Keratinocyte (primary cell): ENCODE data around the gene COPA. TPM values are rescaled to one million over a fixed set of nuclear protein-coding genes. Genes with fewer than 3 reads are reported as not detected.

ENCODE experiments used
- DNase-seq: peaks from one replicate; pipeline ENCODE4 v3.0.0-alpha.2; 2011; ENCODE audit warnings: low read depth, missing footprints, low spot score
- FAIRE-seq: peaks from 2 replicates; lab custom pipeline; 2011; peaks lifted over from hg19 to GRCh38; lab: Jason Lieb, UNC
- H2AFZ ChIP-seq: 2 replicates; pipeline ENCODE4 v1.6.0; 2012; ENCODE audit warnings: low read length, control low read depth, inconsistent platforms; ENCODE audit not compliant: control insufficient read depth
- H3K27ac ChIP-seq: 2 replicates; pipeline ENCODE4 v1.5.1; 2011; ENCODE audit warnings: low read length; ENCODE audit not compliant: control insufficient read depth, insufficient read depth
- H3K27me3 ChIP-seq: 3 replicates; pipeline ENCODE4 v1.6.0; 2011; ENCODE audit warnings: low read length; ENCODE audit not compliant: control insufficient read depth, insufficient read depth; ENCODE audit errors: extremely low read depth
- H3K36me3 ChIP-seq, 2 experiments: 2 replicates in 1 of 2; 3 replicates in 1 of 2; pipeline ENCODE4 v1.5.1; 2011; ENCODE audit warnings: low read length in 2 of 2, mild to moderate bottlenecking in 1 of 2; ENCODE audit not compliant: control insufficient read depth in 2 of 2, insufficient read depth in 2 of 2; ENCODE audit errors: extremely low read depth in 1 of 2
- H3K4me1 ChIP-seq: 3 replicates; pipeline ENCODE4 v1.5.1; 2011; ENCODE audit warnings: low read length; ENCODE audit not compliant: control insufficient read depth, insufficient read depth; ENCODE audit errors: extremely low read depth
- H3K4me2 ChIP-seq: 3 replicates; pipeline ENCODE4 v1.6.0; 2011; ENCODE audit warnings: low read depth, low read length; ENCODE audit not compliant: control insufficient read depth, insufficient read depth; ENCODE audit errors: extremely low read depth
- H3K4me3 ChIP-seq, 3 experiments: fragments of 200-600 bp in 1 of 3; sonication (generic) in 1 of 3; 2 replicates in 2 of 3; 3 replicates in 1 of 3; pipeline ENCODE4 v1.5.1; 2011 to 2016; ENCODE audit warnings: low read length in 3 of 3, mild to moderate bottlenecking in 3 of 3, control low read depth in 2 of 3, inconsistent platforms in 1 of 3, low read depth in 1 of 3, mixed read lengths in 1 of 3, mixed run types in 1 of 3, moderate library complexity in 1 of 3; ENCODE audit not compliant: control insufficient read depth in 2 of 3, insufficient read depth in 2 of 3; ENCODE audit errors: extremely low read depth in 1 of 3
- H3K79me2 ChIP-seq: 2 replicates; pipeline ENCODE4 v1.6.0; 2012; ENCODE audit warnings: low read length; ENCODE audit not compliant: control insufficient read depth, insufficient read depth
- H3K9ac ChIP-seq: 3 replicates; pipeline ENCODE4 v1.6.0; 2011; ENCODE audit warnings: low read length; ENCODE audit not compliant: control insufficient read depth, insufficient read depth; ENCODE audit errors: extremely low read depth
- H3K9me1 ChIP-seq: 3 replicates; pipeline ENCODE4 v1.6.0; 2011; ENCODE audit warnings: low read length; ENCODE audit not compliant: control insufficient read depth, insufficient read depth; ENCODE audit errors: extremely low read depth
- H3K9me3 ChIP-seq: 2 replicates; pipeline ENCODE4 v1.5.1; 2012; ENCODE audit warnings: low read depth, low read length; ENCODE audit not compliant: control insufficient read depth
- H4K20me1 ChIP-seq: 3 replicates; pipeline ENCODE4 v1.6.0; 2011; ENCODE audit warnings: low read length; ENCODE audit not compliant: control insufficient read depth, insufficient read depth; ENCODE audit errors: extremely low read depth
- CTCF ChIP-seq, 3 experiments: IDR thresholded peaks in 1 of 3; conservative IDR thresholded peaks in 1 of 3; optimal IDR thresholded peaks in 1 of 3; 2 replicates in 2 of 3; 3 replicates in 1 of 3; pipeline versions ENCODE3 to v1.5.1; 2011; ENCODE audit warnings: low read length in 3 of 3, mild to moderate bottlenecking in 3 of 3, moderate library complexity in 2 of 3, control low read depth in 1 of 3, inconsistent platforms in 1 of 3; ENCODE audit not compliant: insufficient read depth in 2 of 3; ENCODE audit errors: extremely low read depth in 1 of 3
- EZH2 ChIP-seq: IDR thresholded peaks from one replicate; pipeline ENCODE4 v1.6.1; 2012; ENCODE audit warnings: inconsistent platforms, mild to moderate bottlenecking, low read length, moderate library complexity
- dilution Hi-C: fragments of 300-500 bp; cut with MboI; formaldehyde crosslinking; loops from one replicate; pipeline ENCODE4 v1.7.0; 2020; ENCODE audit warnings: low sequenced_read_pairs; ENCODE audit not compliant: extremely low pct_ligation_motif_present
- polyA plus RNA-seq, 5 experiments: library from polyadenylated mRNA; depleted of rRNA in 3 of 5; stranded (reverse) in 3 of 5; stranded (forward) in 1 of 5; unstranded in 1 of 5; fragments of >200 nt; gene quantifications; 1 replicate in 1 of 5; 2 replicates in 3 of 5; 3 replicates in 1 of 5; pipeline versions ENCODE4 v1.2.1 to v1.2.3, GENCODE V29; 2011 to 2012; ENCODE audit warnings: missing spikeins in 2 of 5, low read depth in 1 of 5, low replicate concordance in 1 of 5

Gene COPA
- polyA plus RNA-seq, 1 donor (not counting 4 experiments of a cell fraction or from before 2014, with no cell fraction given), result 169 TPM

- no peak overlapping the region for H3K9ac ChIP-seq
- H3K79me2 ChIP-seq, result no peaks in the 10 kb centered on the region
- H3K4me1 ChIP-seq, result no peaks in the 10 kb centered on the region
- H3K27me3 ChIP-seq, result no peaks in the 10 kb centered on the region
- H3K9me3 ChIP-seq, result no peaks in the 10 kb centered on the region
- dilution Hi-C loops, result no loop called here
- DNase-seq (no peak), FAIRE-seq (no peak)
- no peak overlapping the region for H3K4me3 ChIP-seq
- H3K4me2 ChIP-seq, result no peak overlapping the region
- TF ChIP-seq EZH2 (no peak), CTCF (optimal IDR thresholded peaks at IDR 0.05 in 1 of 3, IDR thresholded peaks at IDR 0.05 in 1 of 3, conservative IDR thresholded peaks at IDR 0.05 in 1 of 3; ENCODE audit: extremely low read depth in 1 of 3, insufficient read depth in 2 of 3, low read length in 3 of 3) (no peak)
- no peak overlapping the region for H2AFZ ChIP-seq
- no peaks in the 10 kb centered on the region for H3K9me1 ChIP-seq
- peaks cover 0 to 5% of the 10 kb centered on the region in 2 experiments for H3K36me3 ChIP-seq
- no peak overlapping the region for H3K27ac ChIP-seq
- no peaks in the 10 kb centered on the region for H4K20me1 ChIP-seq
These were observed 22.3 kb upstream of the COPA start for GRCh38 chr1:160365325-160365724.

GRCh38 chr1:160363951-160364735, 21.1 kb upstream of the COPA start:
- dilution Hi-C loops, result no loop called here
- Histone ChIP-seq H3K9ac (no peak overlapping the region), H3K4me1 (no peaks in the 10 kb centered on the region), H3K27ac (no peak overlapping the region), H3K4me3 (no peak overlapping the region), H4K20me1 (no peaks in the 10 kb centered on the region), H3K36me3 (peaks cover 0 to 7% of the 10 kb centered on the region in 2 experiments), H3K4me2 (no peak overlapping the region), H3K9me3 (no peaks in the 10 kb centered on the region), H3K79me2 (no peaks in the 10 kb centered on the region), H3K9me1 (no peaks in the 10 kb centered on the region), H3K27me3 (no peaks in the 10 kb centered on the region), H2AFZ (no peak overlapping the region)
- FAIRE-seq (no peak), DNase-seq (no peak)
- TF ChIP-seq CTCF (optimal IDR thresholded peaks at IDR 0.05 in 1 of 3, IDR thresholded peaks at IDR 0.05 in 1 of 3, conservative IDR thresholded peaks at IDR 0.05 in 1 of 3; ENCODE audit: extremely low read depth in 1 of 3, insufficient read depth in 2 of 3, low read length in 3 of 3) (peak in 1 of 3 experiments; percentile 20), EZH2 (no peak)
